Measurements from ENCODE around the gene PRAMEF13.

- TF ChIP-seq CTCF (conservative IDR thresholded peaks at IDR 0.05; ENCODE audit: low read length) = peak; percentile 68
- TF ChIP-seq EZH2phosphoT487 (IDR thresholded peaks at IDR 0.05; ENCODE audit: borderline replicate concordance) = no peak
Observed at GRCh38 chr1:13228343-13228781, 27.2 kb upstream of the PRAMEF13 start.

All from Loucy (cell line).